Measurements from ENCODE around the gene RIPOR3. TPM values are rescaled to one million over a fixed set of nuclear protein-coding genes. Genes with fewer than 3 reads are reported as not detected.

The RIPOR3 gene
- total RNA-seq, 6 donors from 2014 or later = 2.1 to 36.7 (median 5.1) TPM

GRCh38 chr20:50578778-50579165 is 112.6 kb downstream of the RIPOR3 start:
- no peak overlapping the region for H3K27ac ChIP-seq
- H3K27me3 ChIP-seq = no peaks in the 10 kb centered on the region
- H3K36me3 ChIP-seq = peaks cover 49 to 97% (median 81%) of the 10 kb centered on the region in 4 donors
- TF ChIP-seq POLR2A (IDR thresholded peaks at IDR 0.05) (no peak), CTCF (IDR thresholded peaks at IDR 0.05) (no peak), POLR2AphosphoS5 (IDR thresholded peaks at IDR 0.05) (no peak), EP300 (IDR thresholded peaks at IDR 0.05) (no peak)
- ATAC-seq (ENCODE audit: low FRiP score in 2 of 2) (no peak), DNase-seq (no peak)
- H3K9me3 ChIP-seq = no peaks in the 10 kb centered on the region
- peaks cover 13 to 23% (median 17%) of the 10 kb centered on the region in 4 donors for H3K4me1 ChIP-seq
- H3K4me3 ChIP-seq = no peak overlapping the region
- WGBS, 2 donors = 74 to 86% methylated on average over 5 of the region's 5 CpGs

GRCh38 chr20:50578061-50578777 is 113.1 kb downstream of the RIPOR3 start:
- H3K4me3 ChIP-seq = no peak overlapping the region
- ATAC-seq (ENCODE audit: low FRiP score in 2 of 2) (no peak), DNase-seq (no peak)
- H3K9me3 ChIP-seq = no peaks in the 10 kb centered on the region
- 87 to 89% methylated on average over 14 of the region's 14 CpGs for WGBS, 2 donors
- peaks cover 44 to 93% (median 76%) of the 10 kb centered on the region in 4 donors for H3K36me3 ChIP-seq
- no peak for TF ChIP-seq POLR2A (IDR thresholded peaks at IDR 0.05)
- TF ChIP-seq CTCF (IDR thresholded peaks at IDR 0.05) = no peak
- TF ChIP-seq EP300 (IDR thresholded peaks at IDR 0.05) = no peak
- no peak for TF ChIP-seq POLR2AphosphoS5 (IDR thresholded peaks at IDR 0.05)
- H3K27me3 ChIP-seq = no peaks in the 10 kb centered on the region
- H3K27ac ChIP-seq = peak overlapping the region in 2 of 4 donors; percentile 0 to 49
- peaks cover 13 to 25% (median 21%) of the 10 kb centered on the region in 4 donors for H3K4me1 ChIP-seq

GRCh38 chr20:50577175-50578018 is 113.9 kb downstream of the RIPOR3 start:
- DNase-seq (peak in 1 of 2 donors; percentile 75), ATAC-seq (ENCODE audit: low FRiP score in 2 of 2) (peak in 1 of 2 donors; percentile 25)
- 66 to 74% methylated on average over 10 to 17 of the region's 17 CpGs for WGBS, 2 donors
- Histone ChIP-seq H3K36me3 (peaks cover 36 to 88% (median 67%) of the 10 kb centered on the region in 4 donors), H3K9me3 (no peaks in the 10 kb centered on the region), H3K4me3 (no peak overlapping the region), H3K4me1 (peaks cover 21 to 34% (median 29%) of the 10 kb centered on the region in 4 donors), H3K27me3 (no peaks in the 10 kb centered on the region), H3K27ac (peak overlapping the region in 3 of 4 donors; percentile 0 to 53 (median 49))
- TF ChIP-seq POLR2AphosphoS5 (IDR thresholded peaks at IDR 0.05) (peak in 1 of 2 donors; percentile 14), POLR2A (IDR thresholded peaks at IDR 0.05) (no peak)

GRCh38 chr20:50575865-50576720 is 115.2 kb downstream of the RIPOR3 start:
- TF ChIP-seq POLR2AphosphoS5 (IDR thresholded peaks at IDR 0.05) (peak in 1 of 2 donors; percentile 16), CTCF (IDR thresholded peaks at IDR 0.05) (peak; percentile 51 to 84 (median 76)), POLR2A (IDR thresholded peaks at IDR 0.05) (no peak), EP300 (IDR thresholded peaks at IDR 0.05) (no peak)
- Histone ChIP-seq H3K9me3 (no peaks in the 10 kb centered on the region), H3K27me3 (no peaks in the 10 kb centered on the region), H3K27ac (peak overlapping the region in 2 of 4 donors; percentile 22 to 44), H3K4me3 (no peak overlapping the region), H3K4me1 (peaks cover 31 to 44% (median 34%) of the 10 kb centered on the region in 4 donors), H3K36me3 (peaks cover 36 to 77% (median 54%) of the 10 kb centered on the region in 4 donors)
- 51 to 52% methylated on average over 12 of the region's 12 CpGs for WGBS, 2 donors
- DNase-seq = peak; percentile 81 to 84
- peak; percentile 67 to 71 for ATAC-seq (ENCODE audit: low FRiP score in 2 of 2)
